Measurements from ENCODE around the gene COL4A2.

The COL4A2 gene

GRCh38 chr13:110541526-110541920, 234.4 kb downstream of the COL4A2 start:
- Histone ChIP-seq H3K4me3 (no peak overlapping the region), H3K27ac (peak overlapping the region; percentile 59 to 88)
- no peak for DNase-seq (ENCODE audit: low spot score)
- no peak for TF ChIP-seq CTCF (IDR thresholded peaks at IDR 0.05)

DNA sequence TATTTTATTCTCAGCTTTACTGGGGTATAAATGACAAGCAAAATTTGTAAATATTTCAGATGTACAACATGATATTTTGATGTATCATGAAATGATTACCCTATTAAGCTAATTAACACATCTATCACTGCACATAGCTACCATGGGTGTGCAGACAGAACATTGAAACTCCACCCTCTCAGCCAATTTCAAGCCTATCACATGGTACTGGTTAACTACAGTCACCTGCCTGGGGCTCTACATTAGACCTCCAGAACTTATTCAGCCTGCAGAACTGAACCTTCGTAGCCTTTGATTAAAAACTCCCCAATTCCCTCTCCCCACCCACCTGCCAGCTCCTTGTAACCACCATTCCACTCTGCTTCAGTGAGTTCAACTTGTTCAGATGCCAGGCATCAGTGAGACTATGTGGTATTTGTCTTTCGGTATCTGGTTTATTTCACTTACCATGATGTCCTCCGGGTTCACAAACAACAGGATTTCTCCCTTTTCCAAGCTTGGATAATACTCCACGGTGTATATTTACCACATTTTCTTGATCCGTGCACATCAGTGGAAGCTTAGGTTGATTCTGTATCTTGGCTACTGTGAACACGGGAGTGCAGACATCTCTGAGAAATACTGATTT, 235.2 kb downstream of the COL4A2 start:
- TF ChIP-seq CTCF (IDR thresholded peaks at IDR 0.05) = no peak
- no peak overlapping the region for H3K4me3 ChIP-seq
- no peak for DNase-seq (ENCODE audit: low spot score)
- peak overlapping the region in 1 of 2 donors; percentile 74 for H3K27ac ChIP-seq

DNA sequence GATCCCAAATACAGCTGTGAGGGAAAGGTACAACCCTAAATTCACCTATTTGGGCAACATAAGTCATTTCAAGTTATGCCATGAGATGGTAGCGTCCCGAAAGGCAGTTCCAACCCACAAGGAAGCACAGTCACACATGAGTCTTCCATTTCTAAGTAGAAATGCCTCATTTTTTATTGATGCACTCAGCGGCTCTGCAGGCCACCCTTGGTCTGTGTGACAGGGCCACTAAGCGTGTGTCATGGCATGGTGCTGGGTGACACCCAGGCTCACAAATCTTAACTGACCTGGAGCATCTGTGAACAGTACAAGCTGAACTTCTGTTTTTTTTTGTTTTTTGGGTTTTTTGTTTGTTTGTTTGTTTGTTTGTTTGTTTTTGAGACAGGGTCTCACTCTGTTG, 239.3 kb downstream of the COL4A2 start:
- no peak overlapping the region for H3K4me3 ChIP-seq
- TF ChIP-seq CTCF (IDR thresholded peaks at IDR 0.05) = no peak
- DNase-seq (ENCODE audit: low spot score) = no peak
- H3K27ac ChIP-seq = no peak overlapping the region

GRCh38 chr13:110546926-110547325, 239.8 kb downstream of the COL4A2 start:
- DNase-seq (ENCODE audit: low spot score) = no peak
- Histone ChIP-seq H3K4me3 (no peak overlapping the region), H3K27ac (peak overlapping the region in 1 of 2 donors; percentile 39)
- TF ChIP-seq CTCF (IDR thresholded peaks at IDR 0.05) = no peak

DNA sequence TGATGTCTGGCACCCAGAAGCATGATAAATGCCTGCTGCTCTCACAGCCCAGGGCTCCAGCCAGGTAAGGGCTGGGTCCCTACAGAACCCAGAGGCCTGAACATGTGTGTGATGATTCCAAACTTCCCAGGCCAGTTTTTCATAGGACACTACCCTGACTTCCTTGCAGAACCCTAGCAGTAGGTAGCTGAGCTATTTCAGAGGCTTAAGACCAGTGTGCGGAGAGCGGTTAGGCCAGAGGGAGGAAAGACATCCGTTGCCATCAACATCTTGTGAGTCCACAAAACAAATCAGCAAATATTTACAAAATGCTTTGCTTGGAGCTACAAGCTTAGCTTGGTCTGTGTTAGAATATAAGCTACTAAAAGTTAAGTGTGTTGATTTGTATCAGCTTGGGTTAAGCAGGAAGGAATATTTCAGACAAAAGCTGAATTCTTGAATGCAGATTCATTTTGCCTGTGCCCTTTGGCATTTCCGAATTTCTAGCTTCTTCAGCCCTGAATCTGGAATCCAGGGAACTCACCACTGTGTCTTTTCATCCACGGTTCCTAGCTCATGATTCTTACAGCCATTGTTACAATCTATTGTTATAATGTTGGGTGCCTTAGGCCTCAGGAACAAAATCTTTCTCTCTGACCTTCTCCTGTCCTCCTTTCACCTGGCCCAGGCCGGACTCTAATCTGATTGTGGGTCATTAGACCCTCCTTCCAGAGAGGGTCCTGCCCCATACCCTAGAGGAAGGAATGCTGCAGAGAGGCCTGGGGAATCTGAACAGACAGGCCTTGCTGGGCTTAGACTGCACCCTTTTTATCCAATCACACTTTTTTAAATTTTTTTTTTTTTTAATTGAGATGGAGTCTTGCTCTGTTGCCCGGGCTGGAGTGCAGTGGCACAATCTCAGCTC, 242.1 kb downstream of the COL4A2 start:
- Histone ChIP-seq H3K27ac (no peak overlapping the region), H3K4me3 (no peak overlapping the region)
- DNase-seq (ENCODE audit: low spot score) = no peak
- no peak for TF ChIP-seq CTCF (IDR thresholded peaks at IDR 0.05)

- TF ChIP-seq CTCF (IDR thresholded peaks at IDR 0.05) = no peak
- no peak for DNase-seq (ENCODE audit: low spot score)
- no peak overlapping the region for H3K4me3 ChIP-seq
- no peak overlapping the region for H3K27ac ChIP-seq
Observed at GRCh38 chr13:110549795-110550160, 242.7 kb downstream of the COL4A2 start.

GRCh38 chr13:110551284-110551683, 244.2 kb downstream of the COL4A2 start:
- peak overlapping the region; percentile 11 to 39 for H3K27ac ChIP-seq
- DNase-seq (ENCODE audit: low spot score) = no peak
- TF ChIP-seq CTCF (IDR thresholded peaks at IDR 0.05) = no peak
- H3K4me3 ChIP-seq = peak overlapping the region; percentile 24

Data from coronary artery (tissue), 2 donors.